ENCODE data around the gene SIAE. TPM values are rescaled to one million over a fixed set of nuclear protein-coding genes. Genes with fewer than 3 reads are reported as not detected.

The SIAE gene
- total RNA-seq, 3 donors from 2014 or later (not counting 1 experiment from before 2014, with no cell fraction given), result 2.5 to 5.4 (median 2.5) TPM

GRCh38 chr11:124716591-124716990, 43.1 kb upstream of the SIAE start:
- TF ChIP-seq CTCF (IDR thresholded peaks at IDR 0.05), result no peak
- H3K4me1 ChIP-seq (ENCODE audit: control insufficient read depth, insufficient read depth, low read length), result peaks cover 12% of the 10 kb centered on the region
- H3K4me1 Mint-ChIP-seq, result peaks cover 9 to 13% of the 10 kb centered on the region in 2 donors

GRCh38 chr11:124712392-124712791, 38.9 kb upstream of the SIAE start:
- no peak overlapping the region for H3K27ac ChIP-seq (ENCODE audit: low read length)
- TF ChIP-seq CTCF (IDR thresholded peaks at IDR 0.05), result no peak
- H3K36me3 ChIP-seq (ENCODE audit: control insufficient read depth, insufficient read depth, low read length), result no peaks in the 10 kb centered on the region
- intact Hi-C loops (cut with micrococcal nuclease), result no loop called here
- ATAC-seq (no peak), DNase-seq (no peak)
- peaks cover 23% of the 10 kb centered on the region for H3K27me3 ChIP-seq (ENCODE audit: control insufficient read depth, insufficient read depth, low read length)
- no peaks in the 10 kb centered on the region for H3K9me3 ChIP-seq (ENCODE audit: control insufficient read depth, insufficient read depth, low read length)
- H3K27me3 Mint-ChIP-seq (ENCODE audit: low read depth in 2 of 2), result peaks cover 38 to 61% of the 10 kb centered on the region in 2 donors
- peaks cover under 1% of the 10 kb centered on the region for H3K4me1 ChIP-seq (ENCODE audit: control insufficient read depth, insufficient read depth, low read length)
- H3K4me3 Mint-ChIP-seq, result no peak overlapping the region
- H3K27ac Mint-ChIP-seq, result no peak overlapping the region
- 100% methylated on average over 1 of the region's 3 CpGs for WGBS (ENCODE audit: insufficient coverage)
- peaks cover 2% of the 10 kb centered on the region in 2 donors for H3K4me1 Mint-ChIP-seq
- no peak overlapping the region for H3K4me3 ChIP-seq (ENCODE audit: low read length)
- no peaks in the 10 kb centered on the region for H3K36me3 Mint-ChIP-seq
- no peaks in the 10 kb centered on the region for H3K9me3 Mint-ChIP-seq

More at GRCh38 chr11:124716591-124716990, 43.1 kb upstream of the SIAE start:
- H3K36me3 Mint-ChIP-seq, result no peaks in the 10 kb centered on the region
- no peak for DNase-seq
- H3K9me3 Mint-ChIP-seq, result no peaks in the 10 kb centered on the region
- no peaks in the 10 kb centered on the region for H3K9me3 ChIP-seq (ENCODE audit: control insufficient read depth, insufficient read depth, low read length)
- H3K4me3 Mint-ChIP-seq, result no peak overlapping the region
- H3K27ac ChIP-seq (ENCODE audit: low read length), result no peak overlapping the region
- H3K4me3 ChIP-seq (ENCODE audit: low read length), result no peak overlapping the region
- H3K27me3 ChIP-seq (ENCODE audit: control insufficient read depth, insufficient read depth, low read length), result peaks cover 35% of the 10 kb centered on the region
- H3K36me3 ChIP-seq (ENCODE audit: control insufficient read depth, insufficient read depth, low read length), result no peaks in the 10 kb centered on the region
- intact Hi-C loops (cut with micrococcal nuclease), result no loop called here
- H3K27ac Mint-ChIP-seq, result no peak overlapping the region
- H3K27me3 Mint-ChIP-seq (ENCODE audit: low read depth in 2 of 2), result peaks cover 66 to 81% of the 10 kb centered on the region in 2 donors
- 14% methylated on average over 1 of the region's 3 CpGs for WGBS (ENCODE audit: insufficient coverage)
- no peak for ATAC-seq

DNA sequence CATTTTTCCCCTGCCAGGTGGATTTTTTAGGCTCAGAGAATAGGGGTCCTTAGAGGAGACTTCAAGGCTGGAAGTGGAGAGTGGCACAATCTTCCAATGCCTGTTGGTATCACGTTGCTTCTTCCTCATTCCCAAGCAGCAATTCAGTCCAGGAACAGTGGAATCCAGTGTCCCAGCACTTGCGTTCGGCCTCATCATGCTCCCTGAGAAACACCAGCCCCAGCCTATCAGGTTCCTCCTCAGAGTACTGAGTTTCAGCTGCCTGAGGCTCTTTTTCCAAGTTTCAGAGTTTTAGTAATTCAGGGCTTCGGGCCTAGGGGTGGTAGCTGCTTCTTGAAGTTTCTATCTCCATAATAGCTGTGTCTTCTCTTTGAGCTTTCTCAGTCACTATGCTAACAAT, 34.3 kb upstream of the SIAE start:
- Mint-ChIP-seq H3K27ac (no peak overlapping the region), H3K9me3 (no peaks in the 10 kb centered on the region), H3K4me3 (no peak overlapping the region), H3K27me3 (ENCODE audit: low read depth in 2 of 2) (peaks cover 9 to 38% of the 10 kb centered on the region in 2 donors), H3K4me1 (no peaks in the 10 kb centered on the region), H3K36me3 (no peaks in the 10 kb centered on the region)
- 94% methylated on average over 3 of the region's 4 CpGs for WGBS (ENCODE audit: insufficient coverage)
- no peaks in the 10 kb centered on the region for H3K27me3 ChIP-seq (ENCODE audit: control insufficient read depth, insufficient read depth, low read length)
- no peak overlapping the region for H3K27ac ChIP-seq (ENCODE audit: low read length)
- no peak for DNase-seq
- H3K9me3 ChIP-seq (ENCODE audit: control insufficient read depth, insufficient read depth, low read length), result no peaks in the 10 kb centered on the region
- H3K4me1 ChIP-seq (ENCODE audit: control insufficient read depth, insufficient read depth, low read length), result no peaks in the 10 kb centered on the region
- no peak for TF ChIP-seq CTCF (IDR thresholded peaks at IDR 0.05)
- H3K36me3 ChIP-seq (ENCODE audit: control insufficient read depth, insufficient read depth, low read length), result no peaks in the 10 kb centered on the region
- no peak overlapping the region for H3K4me3 ChIP-seq (ENCODE audit: low read length)
- ATAC-seq, result no peak
- intact Hi-C loops (cut with micrococcal nuclease), result no loop called here

- Mint-ChIP-seq H3K36me3 (no peaks in the 10 kb centered on the region), H3K9me3 (no peaks in the 10 kb centered on the region), H3K4me1 (no peaks in the 10 kb centered on the region), H3K27me3 (ENCODE audit: low read depth in 2 of 2) (peaks cover 26 to 31% of the 10 kb centered on the region in 2 donors), H3K27ac (no peak overlapping the region), H3K4me3 (no peak overlapping the region)
- Histone ChIP-seq H3K27me3 (ENCODE audit: control insufficient read depth, insufficient read depth, low read length) (peaks cover 3% of the 10 kb centered on the region), H3K4me3 (ENCODE audit: low read length) (no peak overlapping the region), H3K4me1 (ENCODE audit: control insufficient read depth, insufficient read depth, low read length) (no peaks in the 10 kb centered on the region), H3K27ac (ENCODE audit: low read length) (no peak overlapping the region), H3K36me3 (ENCODE audit: control insufficient read depth, insufficient read depth, low read length) (no peaks in the 10 kb centered on the region), H3K9me3 (ENCODE audit: control insufficient read depth, insufficient read depth, low read length) (no peaks in the 10 kb centered on the region)
- no peak for DNase-seq
- ATAC-seq, result no peak
- intact Hi-C loops (cut with micrococcal nuclease), result no loop called here
- no peak for TF ChIP-seq CTCF (IDR thresholded peaks at IDR 0.05)
These were observed 26.5 kb upstream of the SIAE start for GRCh38 chr11:124700028-124700427.

Data from natural killer cell (primary cell).